GM18499 (cell line): Measurements from ENCODE around the gene ASB15.
A peak's percentile ranks its signal among the peaks of the same experiment; 100 is the strongest.

Source experiments
- ATAC-seq: cut with Tn5 transposase; IDR thresholded peaks from one replicate; pipeline ENCODE4 v1.9.1; 2021; ENCODE audit warnings: moderate number of reproducible peaks; ENCODE audit not compliant: insufficient read depth, unreplicated experiment

The ASB15 gene

GRCh38 chr7:123594813-123595241 lies 6.8 kb upstream of the ASB15 start:
- ATAC-seq = no peak

GRCh38 chr7:123598657-123599056 lies 3.0 kb upstream of the ASB15 start:
- ATAC-seq = no peak

- no peak for ATAC-seq
Observed at GRCh38 chr7:123599766-123600165, 1.9 kb upstream of the ASB15 start.

GRCh38 chr7:123600876-123601275 lies 745 bp upstream of the ASB15 start:
- ATAC-seq = no peak

- ATAC-seq = no peak
Observed at GRCh38 chr7:123602648-123603047, 1.0 kb downstream of the ASB15 start.

- ATAC-seq = no peak
Observed at GRCh38 chr7:123604739-123605138, 3.1 kb downstream of the ASB15 start.

GRCh38 chr7:123607423-123607975 lies 5.9 kb downstream of the ASB15 start:
- no peak for ATAC-seq

GRCh38 chr7:123608991-123609882 lies 7.6 kb downstream of the ASB15 start:
- no peak for ATAC-seq

GRCh38 chr7:123609883-123610239 lies 8.2 kb downstream of the ASB15 start:
- ATAC-seq = no peak

- ATAC-seq = no peak
Observed at GRCh38 chr7:123612024-123612423, 10.4 kb downstream of the ASB15 start.

GRCh38 chr7:123615344-123615743 lies 13.7 kb downstream of the ASB15 start:
- no peak for ATAC-seq

GRCh38 chr7:123616223-123616622 lies 14.6 kb downstream of the ASB15 start:
- no peak for ATAC-seq

- ATAC-seq = no peak
Observed at GRCh38 chr7:123621707-123622106, 20.1 kb downstream of the ASB15 start.

- no peak for ATAC-seq
Observed at GRCh38 chr7:123622660-123623386, 21.2 kb downstream of the ASB15 start.

GRCh38 chr7:123624527-123625183 lies 23.0 kb downstream of the ASB15 start:
- peak; percentile 88 for ATAC-seq

- ATAC-seq = no peak
Observed at GRCh38 chr7:123625254-123625653, 23.6 kb downstream of the ASB15 start.

GRCh38 chr7:123627851-123628250 lies 26.2 kb downstream of the ASB15 start:
- no peak for ATAC-seq

- ATAC-seq = no peak
Observed at GRCh38 chr7:123628829-123629228, 27.2 kb downstream of the ASB15 start.

- no peak for ATAC-seq
Observed at GRCh38 chr7:123629281-123629680, 27.7 kb downstream of the ASB15 start.

- ATAC-seq = no peak
Observed at GRCh38 chr7:123632808-123633207, 31.2 kb downstream of the ASB15 start.

GRCh38 chr7:123633553-123633952 lies 31.9 kb downstream of the ASB15 start:
- no peak for ATAC-seq
